ENCODE data around the gene EPHA7. TPM values are rescaled to one million over a fixed set of nuclear protein-coding genes. Genes with fewer than 3 reads are reported as not detected.

EPHA7 gene
- total and polyA plus RNA-seq, 2 donors (not counting 1 experiment from before 2014, with no cell fraction given) = under 0.01 to 0.03 TPM

GRCh38 chr6:93219447-93219846, 199.9 kb downstream of the EPHA7 start:
- H3K4me3 ChIP-seq (replicated peaks in 1 of 4; ENCODE audit: control extremely low read depth in 1 of 4, insufficient read depth in 1 of 4, low read depth in 3 of 4, low read length in 4 of 4) = no peak overlapping the region
- H3K4me2 ChIP-seq (ENCODE audit: extremely low read depth, insufficient read depth, low read length) = no peak overlapping the region
- TF ChIP-seq CTCF (conservative IDR thresholded peaks at IDR 0.05 in 1 of 2, IDR thresholded peaks at IDR 0.05 in 1 of 2; ENCODE audit: low read depth in 1 of 2, low read length in 2 of 2) (no peak), EZH2 (IDR thresholded peaks at IDR 0.05; ENCODE audit: low read length, missing control alignments) (no peak)
- no peak overlapping the region for H3K27ac ChIP-seq (ENCODE audit: insufficient read depth, low read length)
- H3K9me3 ChIP-seq (ENCODE audit: control insufficient read depth, insufficient read depth, low read depth, low read length) = no peaks in the 10 kb centered on the region
- H4K20me1 ChIP-seq (ENCODE audit: control insufficient read depth, extremely low read depth, insufficient read depth, low read length) = no peaks in the 10 kb centered on the region
- no peak overlapping the region for H2AFZ ChIP-seq (ENCODE audit: low read length)
- H3K79me2 ChIP-seq (ENCODE audit: control insufficient read depth, insufficient read depth, low read length) = no peaks in the 10 kb centered on the region
- H3K27me3 ChIP-seq (ENCODE audit: control insufficient read depth, insufficient read depth, low read length) = no peaks in the 10 kb centered on the region
- H3K4me1 ChIP-seq (ENCODE audit: control insufficient read depth, extremely low read depth, insufficient read depth, low read length) = no peaks in the 10 kb centered on the region
- H3K36me3 ChIP-seq (ENCODE audit: control insufficient read depth, insufficient read depth, low read length) = no peaks in the 10 kb centered on the region
- H3K9ac ChIP-seq (ENCODE audit: insufficient read depth, low read length) = no peak overlapping the region
- DNase-seq (ENCODE audit: low read depth in 2 of 2) = no peak

- no peaks in the 10 kb centered on the region for H4K20me1 ChIP-seq (ENCODE audit: control insufficient read depth, extremely low read depth, insufficient read depth, low read length)
- no peak overlapping the region for H2AFZ ChIP-seq (ENCODE audit: low read length)
- H3K4me2 ChIP-seq (ENCODE audit: extremely low read depth, insufficient read depth, low read length) = no peak overlapping the region
- H3K36me3 ChIP-seq (ENCODE audit: control insufficient read depth, insufficient read depth, low read length) = no peaks in the 10 kb centered on the region
- no peak overlapping the region for H3K4me3 ChIP-seq (replicated peaks in 1 of 4; ENCODE audit: control extremely low read depth in 1 of 4, insufficient read depth in 1 of 4, low read depth in 3 of 4, low read length in 4 of 4)
- H3K27ac ChIP-seq (ENCODE audit: insufficient read depth, low read length) = no peak overlapping the region
- DNase-seq (ENCODE audit: low read depth in 2 of 2) = peak in 1 of 2 donors; percentile 61
- H3K27me3 ChIP-seq (ENCODE audit: control insufficient read depth, insufficient read depth, low read length) = no peaks in the 10 kb centered on the region
- H3K9me3 ChIP-seq (ENCODE audit: control insufficient read depth, insufficient read depth, low read depth, low read length) = no peaks in the 10 kb centered on the region
- no peaks in the 10 kb centered on the region for H3K79me2 ChIP-seq (ENCODE audit: control insufficient read depth, insufficient read depth, low read length)
- H3K9ac ChIP-seq (ENCODE audit: insufficient read depth, low read length) = no peak overlapping the region
- TF ChIP-seq CTCF (conservative IDR thresholded peaks at IDR 0.05 in 1 of 2, IDR thresholded peaks at IDR 0.05 in 1 of 2; ENCODE audit: low read depth in 1 of 2, low read length in 2 of 2) = no peak
- TF ChIP-seq EZH2 (IDR thresholded peaks at IDR 0.05; ENCODE audit: low read length, missing control alignments) = no peak
- H3K4me1 ChIP-seq (ENCODE audit: control insufficient read depth, extremely low read depth, insufficient read depth, low read length) = no peaks in the 10 kb centered on the region
Observed at GRCh38 chr6:93218096-93218495, 201.3 kb downstream of the EPHA7 start.

- TF ChIP-seq CTCF (conservative IDR thresholded peaks at IDR 0.05 in 1 of 2, IDR thresholded peaks at IDR 0.05 in 1 of 2; ENCODE audit: low read depth in 1 of 2, low read length in 2 of 2) (no peak), EZH2 (IDR thresholded peaks at IDR 0.05; ENCODE audit: low read length, missing control alignments) (no peak)
- Histone ChIP-seq H4K20me1 (ENCODE audit: control insufficient read depth, extremely low read depth, insufficient read depth, low read length) (no peaks in the 10 kb centered on the region), H3K79me2 (ENCODE audit: control insufficient read depth, insufficient read depth, low read length) (no peaks in the 10 kb centered on the region)
Observed at GRCh38 chr6:93213028-93213427, 206.3 kb downstream of the EPHA7 start.

More at GRCh38 chr6:93213028-93213427, 206.3 kb downstream of the EPHA7 start:
- Histone ChIP-seq H2AFZ (ENCODE audit: low read length) (no peak overlapping the region), H3K4me3 (replicated peaks in 1 of 4; ENCODE audit: control extremely low read depth in 1 of 4, insufficient read depth in 1 of 4, low read depth in 3 of 4, low read length in 4 of 4) (no peak overlapping the region), H3K36me3 (ENCODE audit: control insufficient read depth, insufficient read depth, low read length) (no peaks in the 10 kb centered on the region), H3K9ac (ENCODE audit: insufficient read depth, low read length) (no peak overlapping the region), H3K27me3 (ENCODE audit: control insufficient read depth, insufficient read depth, low read length) (no peaks in the 10 kb centered on the region), H3K9me3 (ENCODE audit: control insufficient read depth, insufficient read depth, low read depth, low read length) (no peaks in the 10 kb centered on the region), H3K27ac (ENCODE audit: insufficient read depth, low read length) (no peak overlapping the region), H3K4me1 (ENCODE audit: control insufficient read depth, extremely low read depth, insufficient read depth, low read length) (no peaks in the 10 kb centered on the region), H3K4me2 (ENCODE audit: extremely low read depth, insufficient read depth, low read length) (no peak overlapping the region)
- DNase-seq (ENCODE audit: low read depth in 2 of 2) = no peak
